Neural cell (in vitro differentiated cells): ENCODE measurements around the gene ZNF407. TPM values are rescaled to one million over a fixed set of nuclear protein-coding genes. Genes with fewer than 3 reads are reported as not detected.

Experiments used
- H2AFZ ChIP-seq: fragments of 200-600, 300-800 bp; sonication (generic), shearing (Covaris generic); 2 replicates; pipeline ENCODE4 v1.6.0; 2014; ENCODE audit warnings: low read depth, mild to moderate bottlenecking, antibody characterized with exemption, low read length, moderate library complexity
- H3F3A ChIP-seq: fragments of 200-600 bp; shearing (Covaris generic); 2 replicates; pipeline ENCODE4 v1.6.1; 2016; ENCODE audit warnings: mild to moderate bottlenecking, moderate library complexity, mixed read lengths, antibody characterized with exemption, low read length; ENCODE audit not compliant: insufficient read depth, poor library complexity, severe bottlenecking
- H3K27ac ChIP-seq: fragments of 200-600, 300-800 bp; sonication (generic), shearing (Covaris generic); 2 replicates; pipeline ENCODE4 v1.5.1; 2014; ENCODE audit warnings: mild to moderate bottlenecking, low read length, moderate library complexity
- H3K27me3 ChIP-seq: fragments of 300-800, 200-600 bp; sonication (generic), shearing (Covaris generic); 2 replicates; pipeline ENCODE4 v1.6.0; 2014; ENCODE audit warnings: mild to moderate bottlenecking, low read depth, low read length, moderate library complexity; ENCODE audit not compliant: insufficient read depth
- H3K36me3 ChIP-seq: fragments of 300-800, 200-600 bp; sonication (generic), shearing (Covaris generic); 2 replicates; pipeline ENCODE4 v1.5.1; 2014; ENCODE audit warnings: mild to moderate bottlenecking, antibody characterized with exemption, low read length, moderate library complexity; ENCODE audit not compliant: insufficient read depth
- H3K4me2 ChIP-seq: fragments of 300-800, 200-600 bp; sonication (generic), shearing (Covaris generic); 2 replicates; pipeline ENCODE4 v1.6.0; 2014; ENCODE audit warnings: mild to moderate bottlenecking, low read length
- H3K4me3 ChIP-seq: fragments of 300-800, 200-600 bp; sonication (generic), shearing (Covaris generic); 2 replicates; pipeline ENCODE4 v1.5.1; 2014; ENCODE audit warnings: mild to moderate bottlenecking, low read length, moderate library complexity
- H3K79me2 ChIP-seq: fragments of 200-600 bp; shearing (Covaris generic); replicated peaks from 2 replicates; pipeline ENCODE4 v1.6.0; 2014; ENCODE audit warnings: mild to moderate bottlenecking, low read length, moderate library complexity; ENCODE audit not compliant: insufficient read depth
- H3K9ac ChIP-seq: fragments of 300-800, 200-600 bp; sonication (generic), shearing (Covaris generic); 2 replicates; pipeline ENCODE4 v1.6.1; 2016; ENCODE audit warnings: mild to moderate bottlenecking, low read length, mixed read lengths
- H3K9me2 ChIP-seq: fragments of 200-600 bp; shearing (Covaris generic); 2 replicates; pipeline ENCODE4 v1.6.1; 2016; ENCODE audit warnings: mild to moderate bottlenecking, low read length, mixed read lengths; ENCODE audit not compliant: insufficient read depth
- H3K9me3 ChIP-seq: fragments of 200-600, 300-800 bp; sonication (generic), shearing (Covaris generic); 2 replicates; pipeline ENCODE4 v1.6.1; 2016; ENCODE audit warnings: mild to moderate bottlenecking, mixed run types, low read length, moderate library complexity, mixed read lengths
- H4K20me1 ChIP-seq: fragments of 200-600 bp; shearing (Covaris generic); 2 replicates; pipeline ENCODE4 v1.6.1; 2016; ENCODE audit warnings: mild to moderate bottlenecking, mixed run types; ENCODE audit not compliant: insufficient read depth
- CTCF ChIP-seq: fragments of 450-650 bp; IDR thresholded peaks from 2 replicates; pipeline ENCODE4 v1.5.1; 2014; ENCODE audit warnings: antibody characterized with exemption, mild to moderate bottlenecking, moderate library complexity; ENCODE audit not compliant: poor library complexity, severe bottlenecking
- EP300 ChIP-seq: fragments of 450-650 bp; conservative IDR thresholded peaks from 2 replicates; pipeline ENCODE4 v1.6.1; 2014; ENCODE audit warnings: antibody characterized with exemption, mild to moderate bottlenecking, moderate library complexity; ENCODE audit not compliant: poor library complexity, severe bottlenecking
- EZH2 ChIP-seq: fragments of 200-600, 300-800 bp; shearing (Covaris generic), sonication (generic); IDR thresholded peaks from 2 replicates; pipeline ENCODE4 v1.6.1; 2014; ENCODE audit warnings: antibody characterized with exemption, low read length, borderline replicate concordance, mild to moderate bottlenecking; ENCODE audit not compliant: insufficient read depth, poor library complexity, severe bottlenecking
- MXI1 ChIP-seq: fragments of 450-650 bp; conservative IDR thresholded peaks from 2 replicates; pipeline ENCODE4 v1.6.1; 2014; ENCODE audit warnings: antibody characterized with exemption, mild to moderate bottlenecking; ENCODE audit not compliant: poor library complexity, severe bottlenecking
- POLR2AphosphoS5 ChIP-seq: IDR thresholded peaks from 2 replicates; pipeline ENCODE4 v1.6.1; 2012
- RAD21 ChIP-seq: fragments of 450-650 bp; conservative IDR thresholded peaks from 2 replicates; pipeline ENCODE4 v1.6.1; 2014; ENCODE audit warnings: antibody characterized with exemption, mild to moderate bottlenecking, moderate library complexity
- SMC3 ChIP-seq: fragments of 450-650 bp; conservative IDR thresholded peaks from 2 replicates; pipeline ENCODE4 v1.6.1; 2014; ENCODE audit warnings: antibody characterized with exemption, mild to moderate bottlenecking, moderate library complexity; ENCODE audit not compliant: poor library complexity
- TAF1 ChIP-seq: IDR thresholded peaks from 2 replicates; pipeline ENCODE4 v1.6.1; 2012; ENCODE audit warnings: low read depth
- polyA plus RNA-seq: library from polyadenylated mRNA; depleted of rRNA; stranded (reverse); fragments of >200 nt; gene quantifications from 2 replicates; pipeline ENCODE4 v1.2.3, GENCODE V29; 2014
- TF ChIP-seq, protein P1 (sequence below): IDR thresholded peaks from 2 replicates; pipeline ENCODE4 v1.6.1; 2012; ENCODE audit warnings: borderline replicate concordance

ZNF407 gene
- polyA plus RNA-seq, 1 donor from 2014 or later, result 2.9 TPM

GRCh38 chr18:74861154-74861553 is 263.5 kb downstream of the ZNF407 start:
- Histone ChIP-seq H3K36me3 (no peaks in the 10 kb centered on the region), H3K9me2 (no peaks in the 10 kb centered on the region), H3K27ac (no peak overlapping the region), H3F3A (no peaks in the 10 kb centered on the region), H4K20me1 (no peaks in the 10 kb centered on the region), H3K4me2 (no peak overlapping the region), H3K9ac (no peak overlapping the region), H2AFZ (no peak overlapping the region), H3K9me3 (no peaks in the 10 kb centered on the region), H3K27me3 (peaks cover 22% of the 10 kb centered on the region), H3K79me2 (no peaks in the 10 kb centered on the region), H3K4me3 (no peak overlapping the region)
- no peak for TF ChIP-seq MXI1
- peak; percentile 95 for TF ChIP-seq EP300
- TF ChIP-seq EZH2, result no peak
- peak; percentile 99 for TF ChIP-seq POLR2AphosphoS5
- TF ChIP-seq TAF1, result no peak
- TF ChIP-seq, protein P1, sequence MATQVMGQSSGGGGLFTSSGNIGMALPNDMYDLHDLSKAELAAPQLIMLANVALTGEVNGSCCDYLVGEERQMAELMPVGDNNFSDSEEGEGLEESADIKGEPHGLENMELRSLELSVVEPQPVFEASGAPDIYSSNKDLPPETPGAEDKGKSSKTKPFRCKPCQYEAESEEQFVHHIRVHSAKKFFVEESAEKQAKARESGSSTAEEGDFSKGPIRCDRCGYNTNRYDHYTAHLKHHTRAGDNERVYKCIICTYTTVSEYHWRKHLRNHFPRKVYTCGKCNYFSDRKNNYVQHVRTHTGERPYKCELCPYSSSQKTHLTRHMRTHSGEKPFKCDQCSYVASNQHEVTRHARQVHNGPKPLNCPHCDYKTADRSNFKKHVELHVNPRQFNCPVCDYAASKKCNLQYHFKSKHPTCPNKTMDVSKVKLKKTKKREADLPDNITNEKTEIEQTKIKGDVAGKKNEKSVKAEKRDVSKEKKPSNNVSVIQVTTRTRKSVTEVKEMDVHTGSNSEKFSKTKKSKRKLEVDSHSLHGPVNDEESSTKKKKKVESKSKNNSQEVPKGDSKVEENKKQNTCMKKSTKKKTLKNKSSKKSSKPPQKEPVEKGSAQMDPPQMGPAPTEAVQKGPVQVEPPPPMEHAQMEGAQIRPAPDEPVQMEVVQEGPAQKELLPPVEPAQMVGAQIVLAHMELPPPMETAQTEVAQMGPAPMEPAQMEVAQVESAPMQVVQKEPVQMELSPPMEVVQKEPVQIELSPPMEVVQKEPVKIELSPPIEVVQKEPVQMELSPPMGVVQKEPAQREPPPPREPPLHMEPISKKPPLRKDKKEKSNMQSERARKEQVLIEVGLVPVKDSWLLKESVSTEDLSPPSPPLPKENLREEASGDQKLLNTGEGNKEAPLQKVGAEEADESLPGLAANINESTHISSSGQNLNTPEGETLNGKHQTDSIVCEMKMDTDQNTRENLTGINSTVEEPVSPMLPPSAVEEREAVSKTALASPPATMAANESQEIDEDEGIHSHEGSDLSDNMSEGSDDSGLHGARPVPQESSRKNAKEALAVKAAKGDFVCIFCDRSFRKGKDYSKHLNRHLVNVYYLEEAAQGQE, result peak; percentile 40

GRCh38 chr18:74862094-74862493 is 264.4 kb downstream of the ZNF407 start:
- Histone ChIP-seq H3K79me2 (no peaks in the 10 kb centered on the region), H3K4me2 (no peak overlapping the region), H3K36me3 (no peaks in the 10 kb centered on the region), H2AFZ (no peak overlapping the region), H3K27me3 (peaks cover 12% of the 10 kb centered on the region), H3F3A (no peaks in the 10 kb centered on the region), H3K9me2 (no peaks in the 10 kb centered on the region), H3K9ac (no peak overlapping the region), H4K20me1 (no peaks in the 10 kb centered on the region), H3K4me3 (no peak overlapping the region), H3K27ac (no peak overlapping the region), H3K9me3 (no peaks in the 10 kb centered on the region)
- no peak for TF ChIP-seq SMC3
- no peak for TF ChIP-seq RAD21
- no peak for TF ChIP-seq CTCF
- no peak for TF ChIP-seq EP300
- TF ChIP-seq POLR2AphosphoS5, result no peak
- no peak for TF ChIP-seq MXI1
- TF ChIP-seq, protein P1, result no peak
- TF ChIP-seq TAF1, result no peak
- TF ChIP-seq EZH2, result no peak
